ENCODE measurements around the gene ATP5PO.
A peak's percentile ranks its signal among the peaks of the same experiment; 100 is the strongest.

ATP5PO gene

DNA sequence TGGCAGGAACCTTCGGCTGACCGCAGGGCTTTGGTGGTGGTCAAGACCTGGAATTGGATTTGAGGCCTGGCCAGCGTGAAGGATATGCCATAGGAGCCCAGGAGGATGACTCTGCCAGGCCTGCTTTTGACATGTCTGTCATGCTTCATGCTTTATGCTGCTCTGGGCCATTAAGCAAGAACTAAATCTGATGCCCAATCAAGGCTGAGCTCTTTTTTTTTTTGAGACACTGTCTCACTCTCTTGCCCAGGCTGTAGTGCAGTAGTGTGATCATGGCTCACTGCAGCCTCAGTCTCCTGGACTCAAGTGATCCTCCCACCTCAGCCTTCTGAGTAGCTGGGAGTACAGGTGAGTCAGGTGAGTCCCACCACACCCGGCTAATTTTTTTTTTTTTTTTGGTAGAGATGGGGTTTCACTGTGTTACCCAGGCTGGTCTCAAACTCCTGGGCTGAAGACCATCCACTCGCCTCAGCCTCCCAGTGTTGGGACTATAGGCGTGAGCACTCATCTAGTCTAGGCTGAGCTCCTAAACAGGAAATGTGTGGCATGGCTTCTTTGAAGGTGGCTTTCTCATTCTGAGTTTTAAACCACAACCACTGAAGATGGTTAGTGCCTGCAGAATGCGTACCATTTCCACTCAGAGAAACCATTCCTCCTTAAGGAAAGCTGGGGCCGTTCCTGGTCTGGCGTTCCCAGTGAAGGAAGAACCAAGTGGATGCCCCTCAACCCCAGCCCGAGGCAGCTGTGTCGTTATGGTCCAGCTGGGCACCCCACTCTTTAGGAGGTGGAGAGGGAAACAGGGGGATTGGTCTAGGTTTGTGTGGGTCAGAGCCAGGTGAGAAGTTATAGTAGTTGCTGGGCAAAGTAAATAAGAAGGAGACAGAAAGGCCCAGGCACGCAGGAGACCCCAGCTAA is 34.2 kb upstream of the ATP5PO start:
- peak overlapping the region; percentile 23 for H3K4me3 ChIP-seq (ENCODE audit: insufficient read depth, low read depth, low read length, poor library complexity, severe bottlenecking)
- H3K27me3 ChIP-seq (replicated peaks; ENCODE audit: control insufficient read depth, insufficient read depth, low read length, poor library complexity, severe bottlenecking): no peaks in the 10 kb centered on the region
- H3K27ac ChIP-seq (ENCODE audit: insufficient read depth, low read length, poor library complexity, severe bottlenecking): peak overlapping the region; percentile 98

DNA sequence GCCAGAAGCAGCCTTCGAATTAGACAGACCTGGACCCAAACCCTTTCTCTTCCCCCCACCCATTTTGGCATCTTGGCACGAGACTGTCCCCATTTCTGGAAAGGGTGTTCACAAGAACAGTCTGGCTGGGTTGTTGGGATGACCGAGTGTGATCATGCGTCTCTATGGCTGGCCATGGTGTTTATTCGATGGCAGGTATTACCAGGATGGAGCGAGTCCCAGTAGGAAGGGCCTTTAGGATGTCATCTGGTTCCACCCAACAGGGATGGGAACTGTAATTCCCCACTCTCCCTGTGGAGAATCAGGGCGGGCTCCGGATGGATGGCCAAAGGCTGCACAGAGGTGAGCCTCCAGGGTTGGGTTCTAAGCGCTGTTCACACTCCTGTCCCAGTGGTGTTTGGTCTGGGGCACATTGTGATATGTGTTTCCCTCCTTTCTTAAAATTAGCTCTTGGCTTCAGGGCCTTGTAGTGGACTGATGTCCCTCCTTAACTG is 33.4 kb upstream of the ATP5PO start:
- H3K4me1 ChIP-seq (ENCODE audit: control insufficient read depth, insufficient read depth, low read length, poor library complexity, severe bottlenecking): peaks cover 46% of the 10 kb centered on the region
- no peaks in the 10 kb centered on the region for H3K36me3 ChIP-seq (ENCODE audit: control insufficient read depth, insufficient read depth, low read length)
- no peak for DNase-seq
- no peak overlapping the region for H3K4me3 ChIP-seq (ENCODE audit: insufficient read depth, low read depth, low read length, poor library complexity, severe bottlenecking)
- H3K9me3 ChIP-seq (ENCODE audit: control insufficient read depth, low read length): no peaks in the 10 kb centered on the region
- H3K27me3 ChIP-seq (replicated peaks; ENCODE audit: control insufficient read depth, insufficient read depth, low read length, poor library complexity, severe bottlenecking): no peaks in the 10 kb centered on the region
- H3K27ac ChIP-seq (ENCODE audit: insufficient read depth, low read length, poor library complexity, severe bottlenecking): peak overlapping the region; percentile 98

More for the DNA sequence above, 34.2 kb upstream of the ATP5PO start:
- Histone ChIP-seq H3K4me1 (ENCODE audit: control insufficient read depth, insufficient read depth, low read length, poor library complexity, severe bottlenecking) (peaks cover 46% of the 10 kb centered on the region), H3K36me3 (ENCODE audit: control insufficient read depth, insufficient read depth, low read length) (no peaks in the 10 kb centered on the region), H3K9me3 (ENCODE audit: control insufficient read depth, low read length) (no peaks in the 10 kb centered on the region)
- peak; percentile 47 to 62 (median 49) for DNase-seq

DNA sequence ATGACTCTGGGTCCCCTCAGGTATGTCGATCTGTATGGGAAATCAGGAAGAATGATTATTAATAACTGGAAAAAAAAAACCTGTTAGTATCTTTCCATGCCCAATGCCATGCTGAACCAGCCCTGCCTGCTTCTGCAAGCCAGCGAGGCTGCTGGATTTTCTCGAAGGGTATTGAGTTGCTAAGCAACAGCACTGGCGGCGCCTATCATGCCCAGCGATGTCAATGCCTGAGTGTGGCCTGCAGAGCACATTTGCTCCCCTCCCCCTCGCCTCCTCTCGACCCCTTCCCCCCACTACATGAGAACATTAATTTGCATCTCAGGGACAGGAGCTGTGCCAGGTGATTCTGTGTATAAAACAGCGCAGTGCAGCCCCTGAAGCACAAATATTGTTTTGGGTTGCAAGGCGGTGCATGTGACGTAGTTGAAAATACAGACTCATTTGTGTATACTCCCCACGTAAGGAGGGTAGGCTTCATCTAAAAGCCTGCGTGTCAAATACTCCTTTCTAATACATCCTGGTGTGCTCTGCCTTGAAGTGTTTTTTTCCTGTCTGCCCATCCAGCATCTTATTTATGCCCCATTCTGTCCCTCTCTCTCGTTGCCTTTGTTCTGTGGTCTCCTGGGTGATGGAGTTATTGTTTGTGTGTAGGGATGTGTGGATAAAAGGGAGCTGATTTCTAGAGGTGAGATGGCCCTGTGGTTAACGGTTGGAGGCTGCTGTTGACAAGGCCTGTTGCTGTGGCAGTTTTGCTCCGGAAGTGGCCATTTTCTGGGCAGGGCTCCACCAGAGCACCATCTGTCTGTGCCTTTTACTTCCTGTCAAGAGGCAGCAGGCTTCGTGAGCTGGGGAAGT is 32.7 kb upstream of the ATP5PO start:
- H3K9me3 ChIP-seq (ENCODE audit: control insufficient read depth, low read length): no peaks in the 10 kb centered on the region
- peaks cover under 1% of the 10 kb centered on the region for H3K36me3 ChIP-seq (ENCODE audit: control insufficient read depth, insufficient read depth, low read length)
- peaks cover 46% of the 10 kb centered on the region for H3K4me1 ChIP-seq (ENCODE audit: control insufficient read depth, insufficient read depth, low read length, poor library complexity, severe bottlenecking)
- peak overlapping the region; percentile 98 for H3K27ac ChIP-seq (ENCODE audit: insufficient read depth, low read length, poor library complexity, severe bottlenecking)
- peak; percentile 79 to 83 (median 79) for DNase-seq
- no peak overlapping the region for H3K4me3 ChIP-seq (ENCODE audit: insufficient read depth, low read depth, low read length, poor library complexity, severe bottlenecking)
- H3K27me3 ChIP-seq (replicated peaks; ENCODE audit: control insufficient read depth, insufficient read depth, low read length, poor library complexity, severe bottlenecking): no peaks in the 10 kb centered on the region

DNA sequence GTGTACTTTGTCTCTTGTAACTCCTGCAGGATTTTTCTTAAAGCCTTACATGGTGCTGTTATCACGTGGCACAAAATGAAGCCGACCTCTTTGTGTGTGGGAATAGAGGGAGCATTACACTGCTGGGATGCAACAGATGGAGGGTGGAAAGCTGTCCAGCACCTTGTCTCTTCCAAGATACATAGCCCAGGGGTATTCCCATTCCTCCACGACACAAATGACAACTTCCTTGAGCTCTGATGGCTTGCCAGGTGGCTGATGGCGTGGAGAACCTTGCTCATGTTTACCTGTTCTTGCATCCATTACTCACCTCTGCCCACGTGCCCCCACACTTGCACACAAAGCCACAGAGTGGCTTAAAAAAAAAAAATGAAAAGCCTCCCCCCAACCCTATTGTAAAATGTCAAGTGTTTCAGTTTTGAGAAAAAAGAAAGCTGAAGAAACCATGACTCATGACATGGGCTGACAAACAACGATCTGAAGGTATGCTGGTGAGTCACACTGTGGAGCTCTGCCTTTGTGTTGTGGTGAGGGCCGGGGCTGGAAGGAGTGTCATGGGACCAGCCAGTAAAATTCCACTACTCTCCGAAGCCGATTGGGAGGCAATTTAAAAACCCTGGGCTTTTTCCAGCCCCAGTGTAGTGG is 32.0 kb upstream of the ATP5PO start:
- H3K4me3 ChIP-seq (ENCODE audit: insufficient read depth, low read depth, low read length, poor library complexity, severe bottlenecking): no peak overlapping the region
- H3K4me1 ChIP-seq (ENCODE audit: control insufficient read depth, insufficient read depth, low read length, poor library complexity, severe bottlenecking): peaks cover 46% of the 10 kb centered on the region

DNA sequence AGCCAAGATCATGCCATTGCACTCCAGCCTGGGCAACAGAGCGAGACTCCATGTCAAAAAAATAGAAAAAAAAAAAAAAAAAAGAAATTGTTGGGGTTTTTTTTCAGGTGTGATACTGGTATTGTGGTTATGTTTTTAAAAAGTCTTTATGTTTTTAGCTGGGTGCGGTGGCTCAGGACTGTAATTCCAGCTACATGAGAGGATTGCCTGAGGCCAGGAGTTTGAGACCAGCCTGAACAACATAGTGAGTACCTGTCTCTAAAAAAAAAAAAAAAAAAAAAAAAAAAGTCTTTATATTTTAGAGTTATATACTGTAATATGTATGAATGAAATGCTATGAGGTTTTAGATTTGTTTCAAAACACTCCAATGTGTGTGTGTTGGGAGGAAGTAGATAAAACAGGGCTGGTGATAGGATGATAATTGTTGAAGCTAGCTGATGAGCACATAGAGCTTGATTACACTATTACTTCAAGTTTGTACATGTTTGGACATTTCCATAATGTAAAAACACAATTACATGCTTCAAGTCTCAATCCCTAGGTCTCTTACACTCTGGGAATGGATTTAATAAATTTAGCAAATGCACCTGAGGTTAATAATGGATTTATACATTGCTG is 30.2 kb upstream of the ATP5PO start:
- DNase-seq: no peak
- Histone ChIP-seq H3K9me3 (ENCODE audit: control insufficient read depth, low read length) (no peaks in the 10 kb centered on the region), H3K4me1 (ENCODE audit: control insufficient read depth, insufficient read depth, low read length, poor library complexity, severe bottlenecking) (peaks cover 36% of the 10 kb centered on the region)

More for the DNA sequence above, 32.0 kb upstream of the ATP5PO start:
- no peaks in the 10 kb centered on the region for H3K27me3 ChIP-seq (replicated peaks; ENCODE audit: control insufficient read depth, insufficient read depth, low read length, poor library complexity, severe bottlenecking)
- H3K27ac ChIP-seq (ENCODE audit: insufficient read depth, low read length, poor library complexity, severe bottlenecking): peak overlapping the region; percentile 98
- no peaks in the 10 kb centered on the region for H3K9me3 ChIP-seq (ENCODE audit: control insufficient read depth, low read length)
- peak; percentile 80 to 86 (median 85) for DNase-seq
- peaks cover 2% of the 10 kb centered on the region for H3K36me3 ChIP-seq (ENCODE audit: control insufficient read depth, insufficient read depth, low read length)

DNA sequence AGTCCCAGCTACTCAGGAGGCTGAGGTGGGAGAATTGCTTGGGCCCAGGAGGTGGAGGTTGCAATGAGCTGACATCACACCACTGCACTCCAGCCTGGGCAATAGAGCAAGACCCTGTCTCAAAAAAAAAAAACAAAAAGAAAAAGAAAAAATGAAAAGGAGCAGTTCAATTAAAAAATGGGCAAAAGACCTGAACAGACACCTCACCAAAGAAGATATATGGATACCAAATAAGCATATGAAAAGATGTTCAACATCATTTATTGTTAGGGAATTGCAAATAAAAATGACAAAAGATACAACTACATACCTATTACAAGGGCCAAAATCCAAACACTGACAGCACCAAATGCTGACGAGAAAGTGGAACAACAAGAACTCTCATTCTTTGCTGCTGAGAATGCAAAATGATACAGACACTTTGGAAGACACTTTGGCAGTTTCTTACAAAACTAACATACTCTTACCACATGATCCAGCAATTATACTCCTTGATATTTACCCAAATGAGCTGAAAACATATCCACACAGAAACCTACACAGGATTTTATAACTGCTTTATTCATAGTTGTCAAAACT is 28.7 kb upstream of the ATP5PO start:
- Histone ChIP-seq H3K9me3 (ENCODE audit: control insufficient read depth, low read length) (no peaks in the 10 kb centered on the region), H3K27ac (ENCODE audit: insufficient read depth, low read length, poor library complexity, severe bottlenecking) (no peak overlapping the region), H3K27me3 (replicated peaks; ENCODE audit: control insufficient read depth, insufficient read depth, low read length, poor library complexity, severe bottlenecking) (no peaks in the 10 kb centered on the region), H3K4me1 (ENCODE audit: control insufficient read depth, insufficient read depth, low read length, poor library complexity, severe bottlenecking) (peaks cover 24% of the 10 kb centered on the region), H3K4me3 (ENCODE audit: insufficient read depth, low read depth, low read length, poor library complexity, severe bottlenecking) (no peak overlapping the region), H3K36me3 (ENCODE audit: control insufficient read depth, insufficient read depth, low read length) (peaks cover 2% of the 10 kb centered on the region)
- DNase-seq: no peak

More for the DNA sequence above, 30.2 kb upstream of the ATP5PO start:
- H3K36me3 ChIP-seq (ENCODE audit: control insufficient read depth, insufficient read depth, low read length): peaks cover 2% of the 10 kb centered on the region
- peak overlapping the region; percentile 98 for H3K27ac ChIP-seq (ENCODE audit: insufficient read depth, low read length, poor library complexity, severe bottlenecking)
- no peaks in the 10 kb centered on the region for H3K27me3 ChIP-seq (replicated peaks; ENCODE audit: control insufficient read depth, insufficient read depth, low read length, poor library complexity, severe bottlenecking)
- no peak overlapping the region for H3K4me3 ChIP-seq (ENCODE audit: insufficient read depth, low read depth, low read length, poor library complexity, severe bottlenecking)

DNA sequence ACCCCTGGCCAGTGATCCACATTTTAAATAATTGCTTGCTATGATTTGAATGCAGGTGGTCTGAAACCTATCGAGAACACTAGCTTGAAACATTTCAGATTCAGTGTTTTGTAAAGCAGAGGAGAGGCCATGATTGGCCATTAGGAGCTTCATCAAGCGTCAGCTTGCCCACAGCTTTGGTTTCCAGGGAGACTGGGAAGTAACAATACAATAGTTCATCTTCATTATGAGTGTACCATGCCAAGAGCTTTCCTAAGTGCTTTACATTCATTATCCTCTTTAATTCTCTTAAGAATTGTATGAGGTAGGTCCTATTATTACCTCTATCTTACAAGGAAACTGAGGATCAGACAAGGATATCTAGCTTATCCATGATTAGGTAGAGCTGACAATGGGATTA is 27.7 kb upstream of the ATP5PO start:
- no peak for DNase-seq
- no peaks in the 10 kb centered on the region for H3K9me3 ChIP-seq (ENCODE audit: control insufficient read depth, low read length)
- H3K4me1 ChIP-seq (ENCODE audit: control insufficient read depth, insufficient read depth, low read length, poor library complexity, severe bottlenecking): peaks cover 20% of the 10 kb centered on the region
- no peaks in the 10 kb centered on the region for H3K27me3 ChIP-seq (replicated peaks; ENCODE audit: control insufficient read depth, insufficient read depth, low read length, poor library complexity, severe bottlenecking)
- H3K4me3 ChIP-seq (ENCODE audit: insufficient read depth, low read depth, low read length, poor library complexity, severe bottlenecking): no peak overlapping the region
- no peak overlapping the region for H3K27ac ChIP-seq (ENCODE audit: insufficient read depth, low read length, poor library complexity, severe bottlenecking)
- peaks cover 2% of the 10 kb centered on the region for H3K36me3 ChIP-seq (ENCODE audit: control insufficient read depth, insufficient read depth, low read length)

DNA sequence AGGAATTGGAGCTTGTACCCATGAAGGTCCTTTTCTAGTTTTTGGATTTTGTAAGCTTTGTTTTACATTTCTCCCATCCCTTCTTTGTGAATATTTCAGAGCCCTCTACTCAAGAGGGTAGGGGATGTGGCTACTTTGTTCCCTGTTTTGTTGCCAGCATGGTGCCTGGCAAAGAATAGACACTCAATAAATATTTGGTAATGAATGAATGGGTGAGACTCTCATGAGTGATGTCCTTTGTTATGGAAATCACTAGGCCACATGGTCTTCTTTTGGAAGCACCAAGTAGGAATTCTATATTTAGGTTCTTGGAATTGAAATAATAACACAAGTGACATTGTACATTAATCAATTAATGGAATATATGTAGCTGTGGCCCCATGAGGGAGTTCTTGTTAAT is 26.8 kb upstream of the ATP5PO start:
- DNase-seq: no peak
- Histone ChIP-seq H3K27me3 (replicated peaks; ENCODE audit: control insufficient read depth, insufficient read depth, low read length, poor library complexity, severe bottlenecking) (no peaks in the 10 kb centered on the region), H3K27ac (ENCODE audit: insufficient read depth, low read length, poor library complexity, severe bottlenecking) (no peak overlapping the region), H3K36me3 (ENCODE audit: control insufficient read depth, insufficient read depth, low read length) (peaks cover 2% of the 10 kb centered on the region), H3K9me3 (ENCODE audit: control insufficient read depth, low read length) (no peaks in the 10 kb centered on the region), H3K4me3 (ENCODE audit: insufficient read depth, low read depth, low read length, poor library complexity, severe bottlenecking) (no peak overlapping the region), H3K4me1 (ENCODE audit: control insufficient read depth, insufficient read depth, low read length, poor library complexity, severe bottlenecking) (peaks cover 25% of the 10 kb centered on the region)

DNA sequence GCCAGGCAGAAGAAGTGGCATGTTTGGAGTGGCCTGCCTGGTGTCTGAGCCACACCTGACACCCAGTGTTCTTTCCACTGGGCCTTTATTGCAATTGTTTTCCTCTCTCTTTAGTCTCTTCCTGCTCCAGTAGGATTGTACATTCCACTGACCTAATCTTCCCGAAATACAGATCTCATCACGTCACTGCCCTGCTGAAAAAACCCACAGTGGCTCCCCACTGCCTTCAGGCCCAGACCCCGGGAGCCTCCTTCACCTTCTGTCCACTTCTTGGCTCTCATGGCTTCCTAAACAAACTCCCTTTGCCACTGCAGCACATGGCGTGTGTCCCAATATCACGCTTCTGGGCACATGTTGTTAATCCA is 25.3 kb upstream of the ATP5PO start:
- Histone ChIP-seq H3K27ac (ENCODE audit: insufficient read depth, low read length, poor library complexity, severe bottlenecking) (no peak overlapping the region), H3K9me3 (ENCODE audit: control insufficient read depth, low read length) (no peaks in the 10 kb centered on the region), H3K4me3 (ENCODE audit: insufficient read depth, low read depth, low read length, poor library complexity, severe bottlenecking) (no peak overlapping the region), H3K4me1 (ENCODE audit: control insufficient read depth, insufficient read depth, low read length, poor library complexity, severe bottlenecking) (peaks cover 26% of the 10 kb centered on the region), H3K27me3 (replicated peaks; ENCODE audit: control insufficient read depth, insufficient read depth, low read length, poor library complexity, severe bottlenecking) (no peaks in the 10 kb centered on the region), H3K36me3 (ENCODE audit: control insufficient read depth, insufficient read depth, low read length) (peaks cover 2% of the 10 kb centered on the region)
- DNase-seq: no peak
